ENCODE measurements around the gene CWC27.

The CWC27 gene

GRCh38 chr5:65041296-65042158 is 272.8 kb downstream of the CWC27 start:
- DNase-seq (ENCODE audit: insufficient read length, low spot score) (no peak), FAIRE-seq (no peak)
- TF ChIP-seq POLR2A (IDR thresholded peaks at IDR 0.05; ENCODE audit: low read depth, low read length), result no peak

GRCh38 chr5:65043843-65044359 is 275.2 kb downstream of the CWC27 start:
- FAIRE-seq, result no peak
- no peak for DNase-seq (ENCODE audit: insufficient read length, low spot score)
- no peak for TF ChIP-seq POLR2A (IDR thresholded peaks at IDR 0.05; ENCODE audit: low read depth, low read length)

GRCh38 chr5:65047225-65047624 is 278.5 kb downstream of the CWC27 start:
- TF ChIP-seq POLR2A (IDR thresholded peaks at IDR 0.05; ENCODE audit: low read depth, low read length), result no peak
- DNase-seq (ENCODE audit: insufficient read length, low spot score), result no peak
- no peak for FAIRE-seq

- FAIRE-seq (no peak), DNase-seq (ENCODE audit: insufficient read length, low spot score) (no peak)
- no peak for TF ChIP-seq POLR2A (IDR thresholded peaks at IDR 0.05; ENCODE audit: low read depth, low read length)
Observed at GRCh38 chr5:65047948-65048690, 279.4 kb downstream of the CWC27 start.

- FAIRE-seq (peak; percentile 6), DNase-seq (ENCODE audit: insufficient read length, low spot score) (no peak)
- TF ChIP-seq POLR2A (IDR thresholded peaks at IDR 0.05; ENCODE audit: low read depth, low read length), result no peak
Observed at GRCh38 chr5:65050140-65050539, 281.4 kb downstream of the CWC27 start.

GRCh38 chr5:65050826-65051498 is 282.2 kb downstream of the CWC27 start:
- no peak for TF ChIP-seq POLR2A (IDR thresholded peaks at IDR 0.05; ENCODE audit: low read depth, low read length)
- DNase-seq (ENCODE audit: insufficient read length, low spot score) (no peak), FAIRE-seq (no peak)

- DNase-seq (ENCODE audit: insufficient read length, low spot score), result no peak
- no peak for FAIRE-seq
Observed at GRCh38 chr5:65055938-65056337, 287.2 kb downstream of the CWC27 start.

GRCh38 chr5:65059681-65060598 is 291.2 kb downstream of the CWC27 start:
- no peak for DNase-seq (ENCODE audit: insufficient read length, low spot score)
- no peak for FAIRE-seq
- no peak for TF ChIP-seq POLR2A (IDR thresholded peaks at IDR 0.05; ENCODE audit: low read depth, low read length)

More at GRCh38 chr5:65055938-65056337, 287.2 kb downstream of the CWC27 start:
- no peak for TF ChIP-seq POLR2A (IDR thresholded peaks at IDR 0.05; ENCODE audit: low read depth, low read length)

- no peak for TF ChIP-seq POLR2A (IDR thresholded peaks at IDR 0.05; ENCODE audit: low read depth, low read length)
- FAIRE-seq (no peak), DNase-seq (ENCODE audit: insufficient read length, low spot score) (no peak)
Observed at GRCh38 chr5:65061250-65061973, 292.7 kb downstream of the CWC27 start.

- TF ChIP-seq POLR2A (IDR thresholded peaks at IDR 0.05; ENCODE audit: low read depth, low read length), result no peak
- FAIRE-seq (no peak), DNase-seq (ENCODE audit: insufficient read length, low spot score) (no peak)
Observed at GRCh38 chr5:65061974-65062353, 293.2 kb downstream of the CWC27 start.

GRCh38 chr5:65062469-65063083 is 293.8 kb downstream of the CWC27 start:
- FAIRE-seq (peak; percentile 79), DNase-seq (ENCODE audit: insufficient read length, low spot score) (peak; percentile 55)
- no peak for TF ChIP-seq POLR2A (IDR thresholded peaks at IDR 0.05; ENCODE audit: low read depth, low read length)

GRCh38 chr5:65065001-65065511 is 296.3 kb downstream of the CWC27 start:
- TF ChIP-seq POLR2A (IDR thresholded peaks at IDR 0.05; ENCODE audit: low read depth, low read length), result no peak
- FAIRE-seq (no peak), DNase-seq (ENCODE audit: insufficient read length, low spot score) (no peak)

Data from H54 (cell line).